Breast epithelium (tissue), 3 donors: ENCODE results near the gene MAP1LC3B.

Experiments used
- POLR2A ChIP-seq: fragments of 450-650 bp; IDR thresholded peaks from one replicate; pipeline ENCODE4 v1.6.1; 2016; ENCODE audit warnings: antibody characterized with exemption, mild to moderate bottlenecking, moderate library complexity
- TF ChIP-seq, protein P1 (sequence below), 3 donors: fragments of 450-650 bp; IDR thresholded peaks; one replicate each; pipeline ENCODE4 v1.5.1; 2016 to 2017; ENCODE audit warnings: antibody characterized with exemption in 3 of 3, mild to moderate bottlenecking in 3 of 3, moderate library complexity in 3 of 3

DNA sequence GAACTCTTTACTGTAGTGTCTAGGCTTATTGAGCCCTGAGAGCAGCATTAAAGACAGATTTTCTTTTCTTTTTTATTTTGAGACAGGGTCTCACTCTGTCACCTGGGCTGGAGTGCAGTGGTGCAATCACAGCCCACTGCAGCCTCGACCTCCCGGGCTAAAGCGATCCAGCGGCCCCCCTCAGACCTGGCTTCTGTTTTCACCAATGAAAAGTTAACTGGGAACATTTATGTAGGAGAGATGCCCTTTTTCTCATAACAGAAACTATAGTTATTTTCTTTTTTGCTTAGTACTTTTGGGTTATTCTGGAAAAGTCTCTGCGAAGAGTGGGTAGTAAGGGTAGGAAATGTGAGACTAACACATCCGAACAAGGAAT is 1.5 kb downstream of the MAP1LC3B start:
- TF ChIP-seq, protein P1, sequence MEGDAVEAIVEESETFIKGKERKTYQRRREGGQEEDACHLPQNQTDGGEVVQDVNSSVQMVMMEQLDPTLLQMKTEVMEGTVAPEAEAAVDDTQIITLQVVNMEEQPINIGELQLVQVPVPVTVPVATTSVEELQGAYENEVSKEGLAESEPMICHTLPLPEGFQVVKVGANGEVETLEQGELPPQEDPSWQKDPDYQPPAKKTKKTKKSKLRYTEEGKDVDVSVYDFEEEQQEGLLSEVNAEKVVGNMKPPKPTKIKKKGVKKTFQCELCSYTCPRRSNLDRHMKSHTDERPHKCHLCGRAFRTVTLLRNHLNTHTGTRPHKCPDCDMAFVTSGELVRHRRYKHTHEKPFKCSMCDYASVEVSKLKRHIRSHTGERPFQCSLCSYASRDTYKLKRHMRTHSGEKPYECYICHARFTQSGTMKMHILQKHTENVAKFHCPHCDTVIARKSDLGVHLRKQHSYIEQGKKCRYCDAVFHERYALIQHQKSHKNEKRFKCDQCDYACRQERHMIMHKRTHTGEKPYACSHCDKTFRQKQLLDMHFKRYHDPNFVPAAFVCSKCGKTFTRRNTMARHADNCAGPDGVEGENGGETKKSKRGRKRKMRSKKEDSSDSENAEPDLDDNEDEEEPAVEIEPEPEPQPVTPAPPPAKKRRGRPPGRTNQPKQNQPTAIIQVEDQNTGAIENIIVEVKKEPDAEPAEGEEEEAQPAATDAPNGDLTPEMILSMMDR (IDR thresholded peaks at IDR 0.05): no peak
- TF ChIP-seq POLR2A: no peak
